ENCODE results near the gene DEFB110.

- TF ChIP-seq CTCF (IDR thresholded peaks at IDR 0.05) (no peak), POLR2A (IDR thresholded peaks at IDR 0.05) (no peak), POLR2AphosphoS5 (IDR thresholded peaks at IDR 0.05) (no peak)
These were observed 28.0 kb upstream of the DEFB110 start, which contains the start of gene DEFB112 for GRCh38 chr6:50049829-50050228.
